Stimulated activated CD8-positive, alpha-beta memory T cell treated with anti-CD3 and anti-CD28 coated beads, Interleukin-7, amount 100 ng/mL, for 1 hour (primary cell): ENCODE measurements around the gene TELO2.
"Not testable (repeated sequence)": the region's sequence is repeated elsewhere in the genome, so short reads cannot be mapped to it uniquely, and the experiment has no call there.

Experiments
- DNase-seq, 2 donors: peaks; one replicate each; pipeline ENCODE4 v3.0.0-alpha.2; 2020; ENCODE audit warnings: low read depth in 2 of 2

TELO2 gene

GRCh38 chr16:1457489-1458245 is 35.5 kb upstream of the TELO2 start:
- no peak for DNase-seq

GRCh38 chr16:1458336-1458976 is 34.7 kb upstream of the TELO2 start:
- no peak for DNase-seq

GRCh38 chr16:1458977-1459341 is 34.2 kb upstream of the TELO2 start:
- no peak for DNase-seq

- no peak for DNase-seq
Observed at GRCh38 chr16:1459967-1460366, 33.2 kb upstream of the TELO2 start.

GRCh38 chr16:1460602-1461138 is 32.5 kb upstream of the TELO2 start:
- DNase-seq, result no peak

- no peak for DNase-seq
Observed at GRCh38 chr16:1461146-1461545, 32.0 kb upstream of the TELO2 start.

GRCh38 chr16:1464196-1464893 is 28.8 kb upstream of the TELO2 start:
- no peak for DNase-seq

GRCh38 chr16:1464894-1465566 is 28.1 kb upstream of the TELO2 start:
- no peak for DNase-seq

- no peak for DNase-seq
Observed at GRCh38 chr16:1465567-1465915, 27.6 kb upstream of the TELO2 start.

- no peak for DNase-seq
Observed at GRCh38 chr16:1466054-1466453, 27.1 kb upstream of the TELO2 start.

- no peak for DNase-seq
Observed at GRCh38 chr16:1466968-1467521, 26.1 kb upstream of the TELO2 start.

- DNase-seq, result no peak
Observed at GRCh38 chr16:1468426-1468810, 24.7 kb upstream of the TELO2 start.

- not testable (repeated sequence) for DNase-seq
Observed at GRCh38 chr16:1469141-1469540, 24.0 kb upstream of the TELO2 start.

- no peak for DNase-seq
Observed at GRCh38 chr16:1469693-1470201, 23.4 kb upstream of the TELO2 start.

- no peak for DNase-seq
Observed at GRCh38 chr16:1470481-1471251, 22.5 kb upstream of the TELO2 start.

- no peak for DNase-seq
Observed at GRCh38 chr16:1471569-1472194, 21.5 kb upstream of the TELO2 start.

- DNase-seq, result no peak
Observed at GRCh38 chr16:1472974-1473373, 20.2 kb upstream of the TELO2 start.

GRCh38 chr16:1474082-1474795 is 18.9 kb upstream of the TELO2 start:
- no peak for DNase-seq

GRCh38 chr16:1474796-1475551 is 18.2 kb upstream of the TELO2 start, which contains the start of gene CLCN7:
CLCN7 (minus strand) TSS chr16:1475028; CDS start chr16:1474974, 54 bp downstream.
- peak; percentile 62 to 70 for DNase-seq
